Small intestine (tissue), 7 donors: Measurements from ENCODE around the gene PLEKHN1. TPM values are rescaled to one million over a fixed set of nuclear protein-coding genes. Genes with fewer than 3 reads are reported as not detected.
"Not testable (repeated sequence)": the region's sequence is repeated elsewhere in the genome, so short reads cannot be mapped to it uniquely, and the experiment has no call there.

Experiments used
- DNase-seq, 2 donors: peaks; one replicate each; pipeline versions ENCODE4 v3.0.0 to v3.0.0-alpha.2; 2013
- FAIRE-seq: peaks from 2 replicates; lab custom pipeline; 2012; peaks lifted over from hg19 to GRCh38; lab: Jason Lieb, UNC
- H3K27ac ChIP-seq, 3 donors: one replicate each; pipeline ENCODE4 v1.5.1; 2013; ENCODE audit warnings: low read length in 2 of 3, mild to moderate bottlenecking in 2 of 3, control low read depth in 1 of 3, inconsistent platforms in 1 of 3, low read depth in 1 of 3, moderate library complexity in 1 of 3
- H3K27me3 ChIP-seq, 3 donors: one replicate each; pipeline ENCODE4 v1.6.1; 2013; ENCODE audit warnings: low read length in 3 of 3, inconsistent platforms in 1 of 3; ENCODE audit not compliant: control insufficient read depth in 3 of 3, insufficient read depth in 3 of 3
- H3K36me3 ChIP-seq, 3 donors: one replicate each; pipeline ENCODE4 v1.6.1; 2013; ENCODE audit warnings: low read length in 3 of 3, inconsistent platforms in 1 of 3, low read depth in 1 of 3, mild to moderate bottlenecking in 1 of 3, moderate library complexity in 1 of 3; ENCODE audit not compliant: control insufficient read depth in 3 of 3, insufficient read depth in 2 of 3
- H3K4me1 ChIP-seq, 3 donors: one replicate each; pipeline ENCODE4 v1.6.1; 2013; ENCODE audit warnings: low read length in 2 of 3, inconsistent platforms in 1 of 3, low read depth in 1 of 3, mild to moderate bottlenecking in 1 of 3, moderate library complexity in 1 of 3; ENCODE audit not compliant: control insufficient read depth in 3 of 3, insufficient read depth in 2 of 3
- H3K4me3 ChIP-seq, 3 donors: one replicate each; pipeline ENCODE4 v1.5.1; 2013; ENCODE audit warnings: low read length in 3 of 3, control low read depth in 1 of 3, inconsistent platforms in 1 of 3, low read depth in 1 of 3, mild to moderate bottlenecking in 1 of 3, moderate library complexity in 1 of 3
- H3K9me3 ChIP-seq, 2 donors: one replicate each; pipeline ENCODE4 v1.6.1; 2013; ENCODE audit warnings: low read depth in 1 of 2, low read length in 1 of 2; ENCODE audit not compliant: control insufficient read depth in 2 of 2, insufficient read depth in 1 of 2
- WGBS, 3 donors: extraction: QIAGEN DNeasy Blood & Tissue Kit; methylation state at CpG; one replicate each; pipeline ENCODE4 v1.1.7; 2013; 5-methylcytosine and 5-hydroxymethylcytosine counted together
- polyA plus RNA-seq, 4 donors: library from polyadenylated mRNA; stranded (reverse) in 3 of 4; unstranded in 1 of 4; fragments of 200-250 nt in 3 of 4; fragments of 120-200 nt in 1 of 4; gene quantifications; one replicate each; pipeline versions ENCODE4 v1.2.1 to v1.2.3, GENCODE V29; 2013
- donor health status: healthy with polysubstance abuse.
- donor health status: control.
- donor health status: control.
- donor health status: Bipolar disorder and iron deficiency.
- donor health status: healthy.

PLEKHN1 gene
- polyA plus RNA-seq, 4 donors, result 0.64 to 0.89 (median 0.76) TPM

DNA sequence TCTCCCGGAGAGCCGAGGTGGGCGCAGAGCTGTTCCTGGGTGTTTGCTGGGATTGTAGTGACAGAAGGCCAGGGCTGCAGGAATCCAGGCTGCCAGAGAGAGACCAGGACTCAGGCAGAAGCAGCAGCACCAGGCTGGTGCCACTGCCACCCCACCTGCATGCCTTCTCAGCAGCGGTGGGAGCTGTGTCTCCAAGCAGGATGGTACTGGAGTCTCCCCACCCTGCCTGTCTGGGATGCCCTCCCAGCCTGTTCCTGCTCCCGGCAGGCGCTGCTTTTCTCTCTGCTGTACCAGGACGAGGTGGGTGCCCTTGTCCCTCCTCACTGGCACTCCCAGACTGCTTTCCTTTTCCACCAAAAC lies 38.1 kb downstream of the PLEKHN1 start:
- Histone ChIP-seq H3K4me3 (no peak overlapping the region), H3K9me3 (peaks cover 0 to 4% of the 10 kb centered on the region in 2 donors), H3K27ac (peak overlapping the region in 1 of 3 donors; percentile 78), H3K27me3 (peaks cover 0 to 22% (median 5%) of the 10 kb centered on the region in 3 donors), H3K36me3 (peaks cover 0 to 12% (median 0%) of the 10 kb centered on the region in 3 donors), H3K4me1 (peaks cover 0 to 43% (median 4%) of the 10 kb centered on the region in 3 donors)
- WGBS, 3 donors, result 45 to 66% (median 59%) methylated on average over 4 to 7 of the region's 7 CpGs
- DNase-seq (no peak), FAIRE-seq (no peak)

GRCh38 chr1:1004780-1005697 lies 38.8 kb downstream of the PLEKHN1 start:
- H3K4me1 ChIP-seq, result peaks cover 0 to 43% (median 4%) of the 10 kb centered on the region in 3 donors
- peak overlapping the region in 2 of 3 donors; percentile 16 to 51 for H3K4me3 ChIP-seq
- DNase-seq (peak; percentile 68 to 69), FAIRE-seq (no peak)
- H3K27ac ChIP-seq, result peak overlapping the region; percentile 33 to 98 (median 78)
- H3K27me3 ChIP-seq, result peaks cover 0 to 20% (median 3%) of the 10 kb centered on the region in 3 donors
- peaks cover 0 to 4% of the 10 kb centered on the region in 2 donors for H3K9me3 ChIP-seq
- peaks cover 0 to 12% (median 0%) of the 10 kb centered on the region in 3 donors for H3K36me3 ChIP-seq
- 10 to 15% (median 14%) methylated on average over 21 of the region's 21 CpGs for WGBS, 3 donors

- Histone ChIP-seq H3K9me3 (peaks cover 0 to 4% of the 10 kb centered on the region in 2 donors), H3K27ac (peak overlapping the region; percentile 73 to 98 (median 78)), H3K27me3 (peaks cover 0 to 16% (median 3%) of the 10 kb centered on the region in 3 donors), H3K4me3 (peak overlapping the region in 2 of 3 donors; percentile 16 to 51), H3K36me3 (peaks cover 0 to 12% (median 0%) of the 10 kb centered on the region in 3 donors), H3K4me1 (peaks cover 0 to 39% (median 0%) of the 10 kb centered on the region in 3 donors)
- no peak for DNase-seq
- no peak for FAIRE-seq
- WGBS, 3 donors, result 51 to 65% (median 56%) methylated on average over 17 to 23 of the region's 23 CpGs
Observed at GRCh38 chr1:1005774-1006304, 39.6 kb downstream of the PLEKHN1 start.

- FAIRE-seq, result no peak
- H3K4me3 ChIP-seq, result peak overlapping the region in 2 of 3 donors; percentile 16 to 51
Observed at GRCh38 chr1:1006305-1007159, 40.2 kb downstream of the PLEKHN1 start.

GRCh38 chr1:1010131-1010530 lies 43.8 kb downstream of the PLEKHN1 start:
- H3K9me3 ChIP-seq, FAIRE-seq, H3K27me3 ChIP-seq, DNase-seq, H3K36me3 ChIP-seq, H3K4me3 ChIP-seq, H3K27ac ChIP-seq: not testable (repeated sequence)
- WGBS, 3 donors, result 70 to 87% (median 75%) methylated on average over 8 of the region's 8 CpGs
- peaks cover 0 to 40% (median 4%) of the 10 kb centered on the region in 3 donors for H3K4me1 ChIP-seq

More at GRCh38 chr1:1006305-1007159, 40.2 kb downstream of the PLEKHN1 start:
- peaks cover 0 to 4% of the 10 kb centered on the region in 2 donors for H3K9me3 ChIP-seq
- peaks cover 0 to 33% (median 0%) of the 10 kb centered on the region in 3 donors for H3K4me1 ChIP-seq
- peak; percentile 97 for DNase-seq
- peaks cover 0 to 12% (median 0%) of the 10 kb centered on the region in 3 donors for H3K36me3 ChIP-seq
- H3K27me3 ChIP-seq, result peaks cover 0 to 9% (median 3%) of the 10 kb centered on the region in 3 donors
- WGBS, 3 donors, result 37 to 72% (median 57%) methylated on average over 37 of the region's 37 CpGs
- H3K27ac ChIP-seq, result peak overlapping the region; percentile 73 to 98 (median 78)

GRCh38 chr1:1011396-1011949 lies 45.2 kb downstream of the PLEKHN1 start:
- Histone ChIP-seq H3K9me3 (peaks cover 0 to 4% of the 10 kb centered on the region in 2 donors), H3K4me3 (no peak overlapping the region), H3K27ac (no peak overlapping the region), H3K27me3 (no peaks in the 10 kb centered on the region), H3K36me3 (no peaks in the 10 kb centered on the region), H3K4me1 (peaks cover 0 to 26% (median 4%) of the 10 kb centered on the region in 3 donors)
- no peak for DNase-seq
- WGBS, 3 donors, result 77 to 85% (median 84%) methylated on average over 14 of the region's 14 CpGs
- no peak for FAIRE-seq

DNA sequence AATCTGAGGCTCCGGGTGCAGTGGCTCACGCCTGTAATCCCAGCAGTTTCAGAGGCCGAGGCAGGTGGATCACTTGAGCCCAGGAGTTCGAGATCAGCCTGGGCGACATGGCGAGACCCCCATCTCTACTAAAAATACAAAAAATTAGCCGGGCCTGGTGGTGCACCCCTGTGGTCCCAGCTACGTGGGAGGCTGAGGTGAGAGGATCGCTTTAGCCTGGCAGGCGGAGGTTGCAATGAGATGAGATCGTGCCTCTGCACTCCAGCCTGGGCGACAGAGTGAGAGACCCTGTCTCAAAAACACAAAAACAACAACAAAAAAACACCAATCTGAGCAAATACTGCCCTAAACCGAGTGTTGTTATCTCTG lies 46.4 kb downstream of the PLEKHN1 start:
- not testable (repeated sequence) for H3K36me3 ChIP-seq, H3K9me3 ChIP-seq, DNase-seq, FAIRE-seq, H3K27me3 ChIP-seq
- peaks cover 0 to 19% (median 4%) of the 10 kb centered on the region in 3 donors for H3K4me1 ChIP-seq
- WGBS, 3 donors, result 34 to 59% (median 40%) methylated on average over 13 of the region's 13 CpGs
- H3K4me3 ChIP-seq, result peak overlapping the region in 2 of 3 donors; percentile 63 to 65
- H3K27ac ChIP-seq, result peak overlapping the region; percentile 86 to 95 (median 90)
